Suprapubic skin (tissue), 4 donors: Measurements from ENCODE around the gene SLC22A4.

Source experiments
- CTCF ChIP-seq, 2 donors: fragments of 200-600 bp in 1 of 2; fragments of 450-650 bp in 1 of 2; sonication (generic) in 1 of 2; IDR thresholded peaks; one replicate each; pipeline ENCODE4 v1.5.1; 2016 to 2019; ENCODE audit warnings: antibody characterized with exemption in 2 of 2, mild to moderate bottlenecking in 1 of 2, moderate library complexity in 1 of 2
- EP300 ChIP-seq: sonication (generic); formaldehyde crosslinking; IDR thresholded peaks from one replicate; pipeline ENCODE4 v1.6.1; 2017; ENCODE audit warnings: antibody characterized with exemption
- POLR2A ChIP-seq, 2 donors: fragments of 450-650 bp; IDR thresholded peaks; one replicate each; pipeline ENCODE4 v1.6.1; 2017; ENCODE audit warnings: antibody characterized with exemption in 2 of 2, mild to moderate bottlenecking in 2 of 2, moderate library complexity in 2 of 2
- POLR2AphosphoS5 ChIP-seq, 3 donors: sonication (generic); formaldehyde crosslinking; IDR thresholded peaks; one replicate each; pipeline ENCODE4 v1.6.1; 2017; ENCODE audit warnings: antibody characterized with exemption in 3 of 3

- TF ChIP-seq CTCF (IDR thresholded peaks at IDR 0.05) (no peak), POLR2A (IDR thresholded peaks at IDR 0.05) (no peak), POLR2AphosphoS5 (IDR thresholded peaks at IDR 0.05) (no peak), EP300 (no peak)
Measured at GRCh38 chr5:132376694-132377641, 82.8 kb downstream of the SLC22A4 start.
